ENCODE data around the gene MXD4. TPM values are rescaled to one million over a fixed set of nuclear protein-coding genes. Genes with fewer than 3 reads are reported as not detected.

The MXD4 gene
- total RNA-seq, 1 experiment from 2014 or later, result 20.4 TPM

GRCh38 chr4:2284934-2285612, 23.2 kb upstream of the MXD4 start (continued):
- TF ChIP-seq, protein P1, sequence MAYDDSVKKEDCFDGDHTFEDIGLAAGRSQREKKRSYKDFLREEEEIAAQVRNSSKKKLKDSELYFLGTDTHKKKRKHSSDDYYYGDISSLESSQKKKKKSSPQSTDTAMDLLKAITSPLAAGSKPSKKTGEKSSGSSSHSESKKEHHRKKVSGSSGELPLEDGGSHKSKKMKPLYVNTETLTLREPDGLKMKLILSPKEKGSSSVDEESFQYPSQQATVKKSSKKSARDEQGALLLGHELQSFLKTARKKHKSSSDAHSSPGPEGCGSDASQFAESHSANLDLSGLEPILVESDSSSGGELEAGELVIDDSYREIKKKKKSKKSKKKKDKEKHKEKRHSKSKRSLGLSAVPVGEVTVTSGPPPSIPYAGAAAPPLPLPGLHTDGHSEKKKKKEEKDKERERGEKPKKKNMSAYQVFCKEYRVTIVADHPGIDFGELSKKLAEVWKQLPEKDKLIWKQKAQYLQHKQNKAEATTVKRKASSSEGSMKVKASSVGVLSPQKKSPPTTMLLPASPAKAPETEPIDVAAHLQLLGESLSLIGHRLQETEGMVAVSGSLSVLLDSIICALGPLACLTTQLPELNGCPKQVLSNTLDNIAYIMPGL (CRISPR knock-in tag; IDR thresholded peaks at IDR 0.05), result no peak
- TF ChIP-seq ZNF532 (CRISPR knock-in tag; IDR thresholded peaks at IDR 0.05; ENCODE audit: borderline replicate concordance) (no peak), USF1 (CRISPR knock-in tag; IDR thresholded peaks at IDR 0.05) (no peak)

DNA sequence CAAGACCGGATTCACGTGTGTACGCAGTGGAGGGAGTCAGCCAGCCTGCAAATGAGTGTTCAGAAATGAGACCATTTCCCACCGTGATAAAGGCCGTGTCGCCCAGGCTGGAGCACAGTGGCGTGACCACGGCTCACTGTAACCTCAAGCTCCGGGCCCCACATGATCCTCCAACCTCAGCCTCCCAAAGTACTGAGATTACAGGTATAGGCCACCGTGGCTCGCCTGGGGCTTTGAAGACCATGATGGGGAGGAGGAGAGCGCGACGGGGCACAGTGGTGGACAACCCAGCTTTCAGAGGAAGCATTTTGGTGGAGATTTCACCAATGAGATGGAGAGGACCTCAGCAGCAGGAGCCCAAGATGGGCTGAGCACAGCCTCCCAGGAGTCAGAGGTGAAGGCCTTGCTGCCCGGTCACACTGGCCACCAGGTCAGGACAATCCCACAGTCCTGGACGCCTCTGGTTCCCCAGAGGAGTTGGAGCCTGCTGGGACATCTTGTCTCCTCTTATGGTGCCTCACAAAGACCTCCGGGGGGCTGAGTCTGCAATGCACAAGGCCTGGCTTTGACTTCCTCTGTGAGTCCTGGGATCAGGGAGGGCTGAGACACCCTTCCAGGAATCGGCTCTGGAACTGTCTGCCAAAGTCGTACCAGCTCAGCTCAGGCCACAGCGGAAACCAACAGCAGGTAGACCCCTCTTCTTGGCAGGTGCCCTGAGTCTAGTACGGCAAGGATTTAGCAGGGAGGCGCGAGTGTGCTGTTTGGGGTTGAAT, 22.4 kb upstream of the MXD4 start:
- DNase-seq (ENCODE audit: low spot score) (no peak), ATAC-seq (no peak)
- no peaks in the 10 kb centered on the region for H3K36me3 Mint-ChIP-seq
- TF ChIP-seq, protein P2, sequence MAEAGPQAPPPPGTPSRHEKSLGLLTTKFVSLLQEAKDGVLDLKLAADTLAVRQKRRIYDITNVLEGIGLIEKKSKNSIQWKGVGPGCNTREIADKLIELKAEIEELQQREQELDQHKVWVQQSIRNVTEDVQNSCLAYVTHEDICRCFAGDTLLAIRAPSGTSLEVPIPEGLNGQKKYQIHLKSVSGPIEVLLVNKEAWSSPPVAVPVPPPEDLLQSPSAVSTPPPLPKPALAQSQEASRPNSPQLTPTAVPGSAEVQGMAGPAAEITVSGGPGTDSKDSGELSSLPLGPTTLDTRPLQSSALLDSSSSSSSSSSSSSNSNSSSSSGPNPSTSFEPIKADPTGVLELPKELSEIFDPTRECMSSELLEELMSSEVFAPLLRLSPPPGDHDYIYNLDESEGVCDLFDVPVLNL (CRISPR knock-in tag; IDR thresholded peaks at IDR 0.05; ENCODE audit: borderline replicate concordance, low read depth), result no peak
- TF ChIP-seq RORB (CRISPR knock-in tag; IDR thresholded peaks at IDR 0.05) (no peak), ZNF263 (CRISPR knock-in tag; IDR thresholded peaks at IDR 0.05; ENCODE audit: low read depth) (no peak), ZNF532 (CRISPR knock-in tag; IDR thresholded peaks at IDR 0.05; ENCODE audit: borderline replicate concordance) (no peak)
- ChIA-PET POLR2A (no interaction called here), CTCF (interaction anchor here (0.8 kb wide), 1 partner anchor 157 kb away, joined by 3 read pairs; no protein-coding TSS in a partner anchor)
- no peaks in the 10 kb centered on the region for H3K9me3 Mint-ChIP-seq
- no peak overlapping the region for H3K27ac Mint-ChIP-seq
- H3K4me1 Mint-ChIP-seq, result no peaks in the 10 kb centered on the region; the same call in 1 of the 2 replicates
- H3K4me3 Mint-ChIP-seq, result no peak overlapping the region
- H3K27me3 Mint-ChIP-seq (ENCODE audit: low read depth), result no peaks in the 10 kb centered on the region; the same call in 1 of the 2 replicates

Measured in WTC11 (cell line).